ENCODE results near the gene INO80D.

INO80D gene

GRCh38 chr2:206112108-206112507, 26.1 kb upstream of the INO80D start:
- no peaks in the 10 kb centered on the region for H3F3A ChIP-seq (ENCODE audit: insufficient read depth, low read length)
- H3K4me3 ChIP-seq (ENCODE audit: low read depth, low read length, poor library complexity, severe bottlenecking), result no peak overlapping the region
- H3K27ac ChIP-seq (ENCODE audit: low read depth, low read length, poor library complexity, severe bottlenecking), result no peak overlapping the region
- H3K36me3 ChIP-seq (ENCODE audit: insufficient read depth, low read length), result no peaks in the 10 kb centered on the region
- no peak overlapping the region for H3K9ac ChIP-seq (ENCODE audit: low read length)
- no peaks in the 10 kb centered on the region for H3K27me3 ChIP-seq (ENCODE audit: insufficient read depth, low read length)
- no peak overlapping the region for H3K4me2 ChIP-seq (ENCODE audit: low read length)
- H3K9me3 ChIP-seq (ENCODE audit: low read length), result no peaks in the 10 kb centered on the region
- no peaks in the 10 kb centered on the region for H4K20me1 ChIP-seq (ENCODE audit: insufficient read depth, low read length)
- TF ChIP-seq EZH2 (IDR thresholded peaks at IDR 0.05; ENCODE audit: borderline replicate concordance, low read length) (no peak), CTCF (IDR thresholded peaks at IDR 0.05; ENCODE audit: low read length) (no peak)
- H3K9me2 ChIP-seq (ENCODE audit: low read depth, low read length), result no peaks in the 10 kb centered on the region
- no peaks in the 10 kb centered on the region for H3K79me2 ChIP-seq (ENCODE audit: insufficient read depth, low read length)
- H2AFZ ChIP-seq (ENCODE audit: low read length), result no peak overlapping the region
- H3K4me1 ChIP-seq (ENCODE audit: insufficient read depth, low read length, severe bottlenecking), result no peaks in the 10 kb centered on the region

GRCh38 chr2:206108713-206109112, 22.7 kb upstream of the INO80D start:
- H3K4me2 ChIP-seq (ENCODE audit: low read length), result no peak overlapping the region
- no peaks in the 10 kb centered on the region for H3K36me3 ChIP-seq (ENCODE audit: insufficient read depth, low read length)

GRCh38 chr2:206105541-206105940, 19.6 kb upstream of the INO80D start:
- Histone ChIP-seq H3K79me2 (ENCODE audit: insufficient read depth, low read length) (no peaks in the 10 kb centered on the region), H3K9ac (ENCODE audit: low read length) (no peak overlapping the region)

More at GRCh38 chr2:206108713-206109112, 22.7 kb upstream of the INO80D start:
- Histone ChIP-seq H3K4me1 (ENCODE audit: insufficient read depth, low read length, severe bottlenecking) (no peaks in the 10 kb centered on the region), H3K9ac (ENCODE audit: low read length) (no peak overlapping the region), H2AFZ (ENCODE audit: low read length) (no peak overlapping the region), H3K79me2 (ENCODE audit: insufficient read depth, low read length) (no peaks in the 10 kb centered on the region), H3K27me3 (ENCODE audit: insufficient read depth, low read length) (no peaks in the 10 kb centered on the region), H3F3A (ENCODE audit: insufficient read depth, low read length) (no peaks in the 10 kb centered on the region), H4K20me1 (ENCODE audit: insufficient read depth, low read length) (no peaks in the 10 kb centered on the region), H3K9me2 (ENCODE audit: low read depth, low read length) (no peaks in the 10 kb centered on the region), H3K4me3 (ENCODE audit: low read depth, low read length, poor library complexity, severe bottlenecking) (no peak overlapping the region), H3K9me3 (ENCODE audit: low read length) (no peaks in the 10 kb centered on the region), H3K27ac (ENCODE audit: low read depth, low read length, poor library complexity, severe bottlenecking) (no peak overlapping the region)
- TF ChIP-seq CTCF (IDR thresholded peaks at IDR 0.05; ENCODE audit: low read length) (no peak), EZH2 (IDR thresholded peaks at IDR 0.05; ENCODE audit: borderline replicate concordance, low read length) (no peak)

More at GRCh38 chr2:206105541-206105940, 19.6 kb upstream of the INO80D start:
- H3K4me1 ChIP-seq (ENCODE audit: insufficient read depth, low read length, severe bottlenecking), result no peaks in the 10 kb centered on the region
- no peaks in the 10 kb centered on the region for H4K20me1 ChIP-seq (ENCODE audit: insufficient read depth, low read length)
- H3K4me3 ChIP-seq (ENCODE audit: low read depth, low read length, poor library complexity, severe bottlenecking), result no peak overlapping the region
- H3K27me3 ChIP-seq (ENCODE audit: insufficient read depth, low read length), result no peaks in the 10 kb centered on the region
- H3K27ac ChIP-seq (ENCODE audit: low read depth, low read length, poor library complexity, severe bottlenecking), result no peak overlapping the region
- H3K9me3 ChIP-seq (ENCODE audit: low read length), result no peaks in the 10 kb centered on the region
- no peak overlapping the region for H2AFZ ChIP-seq (ENCODE audit: low read length)
- H3K36me3 ChIP-seq (ENCODE audit: insufficient read depth, low read length), result no peaks in the 10 kb centered on the region
- no peaks in the 10 kb centered on the region for H3F3A ChIP-seq (ENCODE audit: insufficient read depth, low read length)
- no peak overlapping the region for H3K4me2 ChIP-seq (ENCODE audit: low read length)
- TF ChIP-seq EZH2 (IDR thresholded peaks at IDR 0.05; ENCODE audit: borderline replicate concordance, low read length), result no peak
- no peak for TF ChIP-seq CTCF (IDR thresholded peaks at IDR 0.05; ENCODE audit: low read length)
- H3K9me2 ChIP-seq (ENCODE audit: low read depth, low read length), result no peaks in the 10 kb centered on the region
